Esophagus muscularis mucosa (tissue), 3 donors: ENCODE data around the gene AATF.

Experiments
- EP300 ChIP-seq: sonication (generic); formaldehyde crosslinking; IDR thresholded peaks from one replicate; pipeline ENCODE4 v1.6.1; 2017; ENCODE audit warnings: antibody characterized with exemption
- POLR2AphosphoS5 ChIP-seq, 2 donors: sonication (generic); formaldehyde crosslinking; IDR thresholded peaks; one replicate each; pipeline ENCODE4 v1.6.1; 2017; ENCODE audit warnings: antibody characterized with exemption in 2 of 2

DNA sequence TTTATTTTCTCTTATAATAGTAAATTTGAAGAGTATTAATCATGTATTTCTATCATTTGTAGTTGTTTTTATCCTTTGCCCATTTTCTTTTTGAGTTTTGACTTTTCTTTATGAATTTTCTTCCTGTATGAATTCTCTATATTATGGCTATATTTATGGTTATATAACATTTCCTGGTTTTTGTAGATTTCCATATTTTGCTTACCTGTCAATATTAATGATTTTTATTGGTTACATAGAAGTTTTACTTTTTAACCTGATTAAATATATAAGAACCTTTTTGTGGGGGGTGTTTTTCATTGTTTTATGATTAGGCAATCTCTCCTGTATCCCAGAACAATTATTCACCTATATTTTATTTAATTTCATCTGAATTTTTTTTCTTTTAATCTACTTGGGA lies 93.2 kb downstream of the AATF start:
- TF ChIP-seq POLR2AphosphoS5 (IDR thresholded peaks at IDR 0.05) (no peak), EP300 (no peak)
